VCaP (cell line): ENCODE measurements around the gene CD244.

ENCODE experiments used
- H3K27ac ChIP-seq: fragments of 450-650 bp; 2 replicates; pipeline ENCODE4 v1.5.1; 2017
- CTCF ChIP-seq: fragments of 450-650 bp; conservative IDR thresholded peaks from 2 replicates; pipeline ENCODE4 v1.5.1; 2017; ENCODE audit warnings: mild to moderate bottlenecking, moderate library complexity

Gene CD244

DNA sequence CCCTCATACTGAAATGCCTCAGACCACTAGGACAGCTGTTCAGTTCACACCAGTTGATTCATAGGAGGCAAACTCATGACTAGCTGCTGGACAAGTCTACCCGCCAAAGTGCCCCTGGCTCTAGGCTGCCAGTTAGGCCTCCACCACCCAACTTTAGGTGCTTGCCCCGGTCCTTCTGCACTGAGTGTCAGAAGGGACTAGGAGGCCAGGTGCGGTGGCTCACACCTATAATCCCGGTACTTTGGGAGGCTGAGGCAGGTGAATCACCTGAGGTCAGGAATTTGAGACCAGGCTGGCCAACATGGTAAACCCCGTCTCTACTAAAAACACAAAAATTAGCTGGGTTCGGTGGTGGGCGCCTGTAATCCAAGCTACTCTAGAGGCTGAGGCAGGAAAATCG is 47.8 kb downstream of the CD244 start:
- no peak for TF ChIP-seq CTCF
- H3K27ac ChIP-seq: no peak overlapping the region

- TF ChIP-seq CTCF: no peak
- H3K27ac ChIP-seq: no peak overlapping the region
These were observed 48.4 kb downstream of the CD244 start for GRCh38 chr1:160814316-160814715.

DNA sequence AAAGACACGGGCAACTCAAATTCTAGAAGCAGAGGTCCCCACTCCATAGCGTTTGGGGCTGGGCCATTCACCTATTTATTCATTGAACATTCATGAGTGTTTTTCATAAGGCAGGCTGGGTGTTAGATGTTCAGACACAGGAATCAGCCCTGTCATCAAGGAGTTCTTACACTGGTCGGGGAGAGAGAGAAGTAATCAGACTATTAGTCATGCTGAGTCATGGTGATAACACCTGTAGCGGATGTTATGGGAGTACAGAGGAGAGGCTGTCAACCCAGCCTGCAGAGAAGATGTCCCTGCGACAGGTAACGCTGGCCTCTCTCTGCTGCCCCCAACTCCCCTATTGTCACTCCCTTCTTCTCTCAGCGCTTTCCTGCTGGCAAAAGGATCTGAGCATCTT is 49.5 kb downstream of the CD244 start:
- no peak for TF ChIP-seq CTCF

DNA sequence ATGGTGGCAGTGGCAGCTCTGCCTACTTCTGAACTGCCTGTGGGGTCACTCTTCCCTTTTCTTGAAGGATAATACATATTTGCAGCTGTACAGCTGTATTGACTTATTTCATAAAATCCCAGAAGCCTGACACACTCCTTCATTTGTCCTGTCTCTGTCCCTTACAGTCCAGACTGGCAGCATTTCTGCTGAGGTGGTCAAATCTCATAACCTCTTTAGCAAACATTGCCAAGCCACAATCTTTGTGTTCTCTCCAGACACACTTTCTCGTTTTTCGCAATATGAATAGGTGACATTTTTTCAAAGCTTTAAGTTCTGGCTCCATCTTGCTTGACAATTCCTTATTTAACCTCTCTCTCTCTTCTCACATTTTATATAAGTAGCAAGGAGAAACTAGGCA is 51.5 kb downstream of the CD244 start:
- no peak for TF ChIP-seq CTCF
- H3K27ac ChIP-seq: no peak overlapping the region

More for the DNA sequence above, 49.5 kb downstream of the CD244 start:
- no peak overlapping the region for H3K27ac ChIP-seq

GRCh38 chr1:160810486-160810885 is 52.2 kb downstream of the CD244 start:
- no peak overlapping the region for H3K27ac ChIP-seq
- no peak for TF ChIP-seq CTCF

DNA sequence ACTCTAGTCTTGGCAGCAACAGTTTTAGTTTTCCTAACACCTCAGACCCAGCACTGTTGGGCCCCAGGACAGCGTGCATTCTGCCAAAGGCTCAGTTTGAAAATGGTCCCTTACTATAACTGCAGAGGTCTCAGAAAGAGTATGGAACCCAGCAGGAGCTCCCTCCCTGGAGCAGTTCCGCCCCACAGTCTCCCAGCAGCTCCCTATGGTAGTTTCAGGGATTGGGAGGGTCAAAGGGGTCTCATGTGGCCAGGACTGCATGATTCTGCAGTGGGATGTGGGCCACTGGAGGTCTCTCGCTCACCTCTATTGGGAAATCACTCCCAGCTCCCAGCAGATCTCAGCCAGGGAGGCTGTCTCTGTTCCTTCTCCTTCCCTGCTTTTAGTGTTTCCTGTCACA is 54.4 kb downstream of the CD244 start:
- no peak overlapping the region for H3K27ac ChIP-seq
- no peak for TF ChIP-seq CTCF

DNA sequence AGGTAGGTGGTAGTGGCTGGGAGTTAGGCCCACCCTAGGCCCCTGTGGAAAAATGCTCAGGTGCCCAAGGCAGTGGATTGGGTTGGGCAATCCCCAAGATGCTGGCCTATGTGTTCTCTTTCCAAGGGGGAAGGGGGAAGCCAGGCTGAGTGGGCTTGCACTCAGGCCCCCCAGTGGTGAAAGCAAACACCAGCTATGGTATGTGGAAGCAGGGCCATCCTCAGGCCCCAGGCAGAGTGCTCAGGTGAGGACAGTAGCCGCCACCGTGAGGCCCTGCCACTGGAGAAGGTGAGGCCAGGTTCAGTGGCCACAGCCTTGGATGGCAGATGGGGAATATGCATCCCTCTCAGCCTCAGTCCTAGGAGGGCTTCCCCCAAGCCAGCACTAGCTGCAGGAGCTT is 54.9 kb downstream of the CD244 start:
- H3K27ac ChIP-seq: no peak overlapping the region
- no peak for TF ChIP-seq CTCF

GRCh38 chr1:160807247-160807646 is 55.4 kb downstream of the CD244 start:
- no peak for TF ChIP-seq CTCF
- H3K27ac ChIP-seq: no peak overlapping the region
